Measurements from ENCODE around the gene XKR8. TPM values are rescaled to one million over a fixed set of nuclear protein-coding genes. Genes with fewer than 3 reads are reported as not detected.
"Not testable (repeated sequence)": the region's sequence is repeated elsewhere in the genome, so short reads cannot be mapped to it uniquely, and the experiment has no call there.

XKR8 gene
- total and polyA plus RNA-seq, 5 donors from 2014 or later = 9.1 to 20.3 (median 17.6) TPM

DNA sequence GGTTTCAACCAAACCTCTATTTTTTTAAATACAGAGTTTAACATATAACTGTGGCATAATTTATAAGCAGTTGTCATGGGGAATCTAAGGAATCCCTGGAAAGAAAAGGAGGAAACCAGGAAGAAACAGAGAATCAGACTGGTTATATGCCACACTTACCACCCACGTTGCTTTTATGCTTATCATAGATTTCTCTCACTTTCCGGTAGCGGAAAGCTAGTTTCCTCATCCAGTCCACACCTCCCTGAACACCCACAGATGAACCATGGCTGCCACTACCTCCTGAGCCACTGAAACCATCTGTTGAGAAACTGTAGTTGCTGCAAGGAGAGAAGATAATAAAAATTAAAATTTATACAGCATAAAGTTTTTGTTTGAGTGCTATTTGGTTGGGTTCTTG lies 33.5 kb downstream of the XKR8 start:
- ATAC-seq (ENCODE audit: low read depth in 2 of 2) = peak in 1 of 2 donors; percentile 31

DNA sequence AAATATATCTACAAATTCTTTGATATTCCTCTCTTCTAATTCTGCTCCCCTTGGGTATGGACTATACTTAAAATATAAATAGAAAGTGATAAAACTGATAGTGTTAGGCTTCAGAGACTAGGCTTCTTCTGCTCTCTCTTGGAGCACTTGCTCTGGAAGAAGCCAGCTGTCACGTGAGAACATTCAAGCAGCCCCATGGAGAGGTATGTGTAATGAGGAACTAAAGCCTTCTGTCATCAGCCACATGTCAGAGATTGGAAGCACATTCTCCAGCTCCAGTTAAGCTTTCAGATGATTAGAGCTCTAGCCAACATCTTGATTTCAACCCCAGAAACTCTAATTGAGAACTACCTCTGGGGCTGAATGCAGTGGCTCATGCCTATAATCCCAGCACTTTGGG lies 34.3 kb downstream of the XKR8 start:
- Histone ChIP-seq H3K36me3 (ENCODE audit: control insufficient read depth, insufficient read depth, low read length) (peaks cover 45% of the 10 kb centered on the region), H3K9me3 (ENCODE audit: control insufficient read depth in 2 of 2, low read length in 2 of 2) (no peaks in the 10 kb centered on the region), H3K4me1 (ENCODE audit: control insufficient read depth, insufficient read depth, low read length, poor library complexity, severe bottlenecking) (peaks cover 13% of the 10 kb centered on the region), H3K27ac (ENCODE audit: insufficient read depth, low read length, poor library complexity, severe bottlenecking) (peak overlapping the region; percentile 75), H3K4me3 (ENCODE audit: low read depth, low read length) (no peak overlapping the region), H3K27me3 (ENCODE audit: control insufficient read depth, insufficient read depth, low read length) (no peaks in the 10 kb centered on the region)
- Mint-ChIP-seq H3K36me3 (peaks cover 39% of the 10 kb centered on the region), H3K27me3 (no peaks in the 10 kb centered on the region), H3K4me3 (no peak overlapping the region), H3K27ac (peak overlapping the region in 1 of 3 donors; percentile 16), H3K9me3 (no peaks in the 10 kb centered on the region), H3K4me1 (peaks cover 18 to 31% (median 23%) of the 10 kb centered on the region in 4 donors)
- no peak for DNase-seq
- ATAC-seq (ENCODE audit: low read depth in 2 of 2) = no peak

More for the DNA sequence above, 33.5 kb downstream of the XKR8 start:
- peaks cover 18 to 31% (median 23%) of the 10 kb centered on the region in 4 donors for H3K4me1 Mint-ChIP-seq
- H3K36me3 Mint-ChIP-seq = peaks cover 46% of the 10 kb centered on the region
- Histone ChIP-seq H3K27me3 (ENCODE audit: control insufficient read depth, insufficient read depth, low read length) (no peaks in the 10 kb centered on the region), H3K36me3 (ENCODE audit: control insufficient read depth, insufficient read depth, low read length) (peaks cover 46% of the 10 kb centered on the region), H3K4me3 (ENCODE audit: low read depth, low read length) (peak overlapping the region; percentile 30), H3K9me3 (ENCODE audit: control insufficient read depth in 2 of 2, low read length in 2 of 2) (no peaks in the 10 kb centered on the region), H3K4me1 (ENCODE audit: control insufficient read depth, insufficient read depth, low read length, poor library complexity, severe bottlenecking) (peaks cover 13% of the 10 kb centered on the region), H3K27ac (ENCODE audit: insufficient read depth, low read length, poor library complexity, severe bottlenecking) (peak overlapping the region; percentile 75)
- DNase-seq = peak in 1 of 3 donors; percentile 27
- H3K9me3 Mint-ChIP-seq = no peaks in the 10 kb centered on the region
- H3K27ac Mint-ChIP-seq = peak overlapping the region; percentile 84 to 90 (median 89)
- no peaks in the 10 kb centered on the region for H3K27me3 Mint-ChIP-seq
- H3K4me3 Mint-ChIP-seq = peak overlapping the region in 2 of 4 donors; percentile 56 to 69

DNA sequence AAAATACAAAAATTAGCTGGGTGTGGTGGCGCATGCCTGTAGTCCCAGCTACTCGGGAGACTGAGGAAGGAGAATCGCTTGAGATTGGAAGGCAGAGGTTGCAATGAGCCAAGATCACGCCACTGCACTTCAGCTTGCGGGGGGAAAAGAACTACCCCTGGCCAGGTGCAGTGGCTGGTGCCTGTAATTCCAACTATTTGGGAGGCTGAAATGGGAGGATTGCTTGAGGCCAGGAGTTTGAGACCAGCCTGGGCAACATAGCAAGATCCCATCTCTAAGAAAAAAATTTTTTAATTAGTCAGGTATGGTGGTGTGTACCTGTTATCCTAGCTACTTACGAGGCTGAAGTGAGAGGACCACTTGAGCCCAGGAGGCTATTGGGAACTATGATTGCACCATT lies 34.8 kb downstream of the XKR8 start:
- H3K27ac Mint-ChIP-seq = peak overlapping the region in 2 of 3 donors; percentile 16 to 69
- ATAC-seq (ENCODE audit: low read depth in 2 of 2) = not testable (repeated sequence)

DNA sequence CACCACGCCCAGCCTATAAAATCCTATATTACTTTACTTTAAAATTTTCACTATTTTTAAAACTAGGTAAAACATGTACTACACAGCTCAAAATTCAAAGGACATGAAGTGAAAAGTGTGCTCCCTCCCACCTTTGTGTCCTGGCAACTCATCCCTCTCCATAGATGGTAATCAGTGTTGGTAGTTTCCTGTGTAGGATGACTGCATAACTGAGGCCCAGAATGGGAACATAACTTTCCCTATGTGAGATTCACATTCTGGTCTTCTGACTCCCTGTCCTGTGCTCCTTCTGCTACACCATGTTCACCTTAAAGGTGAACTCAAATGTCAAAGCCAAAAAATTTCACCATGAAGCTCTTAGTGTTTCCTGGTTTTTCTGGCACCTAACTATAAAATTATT lies 39.3 kb downstream of the XKR8 start:
- no peaks in the 10 kb centered on the region for H3K4me1 ChIP-seq (ENCODE audit: control insufficient read depth, insufficient read depth, low read length, poor library complexity, severe bottlenecking)
- H3K36me3 ChIP-seq (ENCODE audit: control insufficient read depth, insufficient read depth, low read length) = peaks cover 53% of the 10 kb centered on the region
- ATAC-seq (ENCODE audit: low read depth in 2 of 2) = no peak

More for the DNA sequence above, 34.8 kb downstream of the XKR8 start:
- not testable (repeated sequence) for DNase-seq; H3K27me3 Mint-ChIP-seq; H3K9me3 Mint-ChIP-seq; H3K9me3 ChIP-seq (ENCODE audit: control insufficient read depth in 2 of 2, low read length in 2 of 2); H3K27me3 ChIP-seq (ENCODE audit: control insufficient read depth, insufficient read depth, low read length); H3K4me3 Mint-ChIP-seq; H3K27ac ChIP-seq (ENCODE audit: insufficient read depth, low read length, poor library complexity, severe bottlenecking); H3K4me3 ChIP-seq (ENCODE audit: low read depth, low read length)
- Mint-ChIP-seq H3K36me3 (peaks cover 35% of the 10 kb centered on the region), H3K4me1 (peaks cover 18 to 31% (median 23%) of the 10 kb centered on the region in 4 donors)
- Histone ChIP-seq H3K36me3 (ENCODE audit: control insufficient read depth, insufficient read depth, low read length) (peaks cover 45% of the 10 kb centered on the region), H3K4me1 (ENCODE audit: control insufficient read depth, insufficient read depth, low read length, poor library complexity, severe bottlenecking) (peaks cover 13% of the 10 kb centered on the region)

DNA sequence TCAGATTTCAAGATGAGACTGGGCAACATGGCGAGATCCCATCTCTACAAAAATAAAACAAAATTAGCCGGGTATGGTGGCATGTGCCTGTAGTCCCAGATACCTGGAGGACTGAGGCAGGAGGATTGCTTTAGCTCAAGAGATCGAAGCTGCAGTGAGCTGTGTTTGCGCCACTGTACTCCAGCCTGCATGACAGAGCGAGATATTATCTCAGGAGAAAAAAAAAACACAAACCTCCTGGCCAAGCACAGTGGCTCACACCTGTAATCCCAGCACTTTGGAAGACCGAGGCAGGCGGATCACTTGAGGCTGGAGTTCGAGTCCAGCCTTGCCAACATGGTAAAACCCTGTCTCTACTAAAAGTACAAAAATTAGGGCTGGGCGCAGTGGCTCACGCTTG lies 42.8 kb downstream of the XKR8 start:
- H3K4me3 ChIP-seq (ENCODE audit: low read depth, low read length) = no peak overlapping the region
- H3K4me3 Mint-ChIP-seq = no peak overlapping the region
- H3K4me1 ChIP-seq (ENCODE audit: control insufficient read depth, insufficient read depth, low read length, poor library complexity, severe bottlenecking) = no peaks in the 10 kb centered on the region
- no peak overlapping the region for H3K27ac ChIP-seq (ENCODE audit: insufficient read depth, low read length, poor library complexity, severe bottlenecking)
- no peaks in the 10 kb centered on the region for H3K27me3 ChIP-seq (ENCODE audit: control insufficient read depth, insufficient read depth, low read length)
- peaks cover 0 to 9% (median 3%) of the 10 kb centered on the region in 4 donors for H3K4me1 Mint-ChIP-seq
- peaks cover 40% of the 10 kb centered on the region for H3K36me3 ChIP-seq (ENCODE audit: control insufficient read depth, insufficient read depth, low read length)
- H3K36me3 Mint-ChIP-seq = peaks cover 24% of the 10 kb centered on the region
- DNase-seq (no peak), ATAC-seq (ENCODE audit: low read depth in 2 of 2) (no peak)
- no peaks in the 10 kb centered on the region for H3K9me3 Mint-ChIP-seq
- no peak overlapping the region for H3K27ac Mint-ChIP-seq
- no peaks in the 10 kb centered on the region for H3K27me3 Mint-ChIP-seq
- no peaks in the 10 kb centered on the region for H3K9me3 ChIP-seq (ENCODE audit: control insufficient read depth in 2 of 2, low read length in 2 of 2)

More for the DNA sequence above, 39.3 kb downstream of the XKR8 start:
- Mint-ChIP-seq H3K27me3 (no peaks in the 10 kb centered on the region), H3K4me3 (no peak overlapping the region), H3K36me3 (peaks cover 30% of the 10 kb centered on the region), H3K4me1 (peaks cover 0 to 3% (median 1%) of the 10 kb centered on the region in 4 donors), H3K27ac (no peak overlapping the region), H3K9me3 (no peaks in the 10 kb centered on the region)
- H3K27me3 ChIP-seq (ENCODE audit: control insufficient read depth, insufficient read depth, low read length) = no peaks in the 10 kb centered on the region
- no peak overlapping the region for H3K4me3 ChIP-seq (ENCODE audit: low read depth, low read length)
- no peak overlapping the region for H3K27ac ChIP-seq (ENCODE audit: insufficient read depth, low read length, poor library complexity, severe bottlenecking)
- H3K9me3 ChIP-seq (ENCODE audit: control insufficient read depth in 2 of 2, low read length in 2 of 2) = no peaks in the 10 kb centered on the region
- no peak for DNase-seq

DNA sequence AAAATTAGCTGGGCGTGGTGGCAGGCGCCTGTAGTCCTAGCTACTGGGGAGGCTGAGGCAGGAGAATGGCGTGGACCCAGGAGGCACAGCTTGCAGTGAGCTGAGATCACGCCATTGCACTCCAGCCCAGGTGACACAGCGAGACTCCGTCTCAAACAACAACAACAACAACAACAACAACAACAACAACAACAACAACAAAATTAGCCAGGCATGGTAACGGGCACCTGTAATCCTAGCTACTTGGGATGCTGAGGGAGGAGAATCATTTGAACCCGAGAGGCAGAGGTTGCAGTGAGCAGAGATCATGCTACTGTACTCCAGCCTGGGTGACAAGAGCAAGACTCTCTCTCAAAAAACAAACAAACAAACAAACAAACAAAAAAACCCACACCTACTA lies 43.3 kb downstream of the XKR8 start:
- H3K36me3 ChIP-seq (ENCODE audit: control insufficient read depth, insufficient read depth, low read length) = peaks cover 36% of the 10 kb centered on the region
- H3K9me3 Mint-ChIP-seq; H3K4me1 ChIP-seq (ENCODE audit: control insufficient read depth, insufficient read depth, low read length, poor library complexity, severe bottlenecking); H3K27me3 ChIP-seq (ENCODE audit: control insufficient read depth, insufficient read depth, low read length); H3K27me3 Mint-ChIP-seq; H3K4me3 ChIP-seq (ENCODE audit: low read depth, low read length); ATAC-seq (ENCODE audit: low read depth in 2 of 2); DNase-seq; H3K27ac ChIP-seq (ENCODE audit: insufficient read depth, low read length, poor library complexity, severe bottlenecking); H3K27ac Mint-ChIP-seq; H3K9me3 ChIP-seq (ENCODE audit: control insufficient read depth in 2 of 2, low read length in 2 of 2); H3K4me1 Mint-ChIP-seq; H3K4me3 Mint-ChIP-seq: not testable (repeated sequence)
- H3K36me3 Mint-ChIP-seq = peaks cover 19% of the 10 kb centered on the region

DNA sequence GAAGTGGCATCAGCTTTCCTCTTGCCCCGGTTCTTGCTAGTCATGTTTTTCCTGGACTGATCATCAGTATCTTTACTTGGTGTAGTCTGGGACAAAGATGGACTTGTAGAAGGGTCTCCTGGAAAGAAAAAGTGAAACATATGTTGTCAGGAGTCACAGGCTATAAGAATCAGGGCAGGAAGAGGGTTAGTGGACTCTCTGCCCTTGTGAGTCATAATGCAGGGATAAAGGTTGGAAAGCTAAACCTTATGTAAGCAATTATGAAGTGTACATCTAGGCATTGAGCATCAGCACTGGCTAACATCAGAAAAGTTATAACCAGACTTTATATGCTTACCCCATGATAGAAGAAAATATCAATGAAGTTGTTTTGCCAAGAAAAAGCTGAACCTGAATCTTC lies 51.2 kb downstream of the XKR8 start:
- H3K4me3 Mint-ChIP-seq = no peak overlapping the region
- Histone ChIP-seq H3K27me3 (ENCODE audit: control insufficient read depth, insufficient read depth, low read length) (no peaks in the 10 kb centered on the region), H3K9me3 (ENCODE audit: control insufficient read depth in 2 of 2, low read length in 2 of 2) (no peaks in the 10 kb centered on the region), H3K4me3 (ENCODE audit: low read depth, low read length) (no peak overlapping the region), H3K27ac (ENCODE audit: insufficient read depth, low read length, poor library complexity, severe bottlenecking) (no peak overlapping the region), H3K36me3 (ENCODE audit: control insufficient read depth, insufficient read depth, low read length) (peaks cover 54% of the 10 kb centered on the region), H3K4me1 (ENCODE audit: control insufficient read depth, insufficient read depth, low read length, poor library complexity, severe bottlenecking) (no peaks in the 10 kb centered on the region)
- H3K9me3 Mint-ChIP-seq = no peaks in the 10 kb centered on the region
- H3K36me3 Mint-ChIP-seq = peaks cover 41% of the 10 kb centered on the region
- H3K27ac Mint-ChIP-seq = no peak overlapping the region
- DNase-seq (no peak), ATAC-seq (ENCODE audit: low read depth in 2 of 2) (no peak)
- H3K4me1 Mint-ChIP-seq = peaks cover 0 to 6% (median 2%) of the 10 kb centered on the region in 4 donors
- H3K27me3 Mint-ChIP-seq = no peaks in the 10 kb centered on the region

Data from CD4-positive, CD25-positive, alpha-beta regulatory T cell (primary cell).